NB4 (cell line): ENCODE measurements around the gene PRDX5.

Experiments
- MYC ChIP-seq: IDR thresholded peaks from 2 replicates; pipeline ENCODE4 v1.6.1; 2011; ENCODE audit warnings: low read depth, low read length
- POLR2A ChIP-seq: IDR thresholded peaks from 2 replicates; pipeline ENCODE4 v1.6.1; 2011; ENCODE audit warnings: mild to moderate bottlenecking; ENCODE audit not compliant: insufficient read length; ENCODE audit errors: extremely low read depth
- TF ChIP-seq, protein P1 (sequence below): IDR thresholded peaks from one replicate; pipeline ENCODE4 v1.5.1; 2012; ENCODE audit warnings: low read depth, low read length
- TF ChIP-seq, protein P2 (sequence below): IDR thresholded peaks from 2 replicates; pipeline ENCODE4 v1.6.1; 2011; ENCODE audit warnings: low read depth, low read length

DNA sequence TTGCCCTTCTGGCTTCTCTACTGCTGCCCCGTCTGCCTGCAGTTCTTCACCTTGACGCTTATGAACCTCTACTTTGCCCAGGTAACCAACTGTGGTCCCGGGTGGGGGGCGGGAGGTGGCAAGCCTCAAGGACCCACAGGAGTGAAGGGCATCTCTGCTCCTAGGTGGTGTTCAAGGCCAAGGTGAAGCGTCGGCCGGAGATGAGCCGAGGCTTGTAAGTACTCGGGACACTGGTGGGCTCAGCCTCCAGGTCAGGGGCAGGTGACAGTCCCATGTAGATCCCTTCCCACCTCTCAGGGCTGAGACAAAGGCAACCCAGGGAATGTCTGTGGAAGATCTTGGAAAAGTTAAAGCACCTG is 31.1 kb upstream of the PRDX5 start:
- no peak for TF ChIP-seq POLR2A
- TF ChIP-seq, protein P1, sequence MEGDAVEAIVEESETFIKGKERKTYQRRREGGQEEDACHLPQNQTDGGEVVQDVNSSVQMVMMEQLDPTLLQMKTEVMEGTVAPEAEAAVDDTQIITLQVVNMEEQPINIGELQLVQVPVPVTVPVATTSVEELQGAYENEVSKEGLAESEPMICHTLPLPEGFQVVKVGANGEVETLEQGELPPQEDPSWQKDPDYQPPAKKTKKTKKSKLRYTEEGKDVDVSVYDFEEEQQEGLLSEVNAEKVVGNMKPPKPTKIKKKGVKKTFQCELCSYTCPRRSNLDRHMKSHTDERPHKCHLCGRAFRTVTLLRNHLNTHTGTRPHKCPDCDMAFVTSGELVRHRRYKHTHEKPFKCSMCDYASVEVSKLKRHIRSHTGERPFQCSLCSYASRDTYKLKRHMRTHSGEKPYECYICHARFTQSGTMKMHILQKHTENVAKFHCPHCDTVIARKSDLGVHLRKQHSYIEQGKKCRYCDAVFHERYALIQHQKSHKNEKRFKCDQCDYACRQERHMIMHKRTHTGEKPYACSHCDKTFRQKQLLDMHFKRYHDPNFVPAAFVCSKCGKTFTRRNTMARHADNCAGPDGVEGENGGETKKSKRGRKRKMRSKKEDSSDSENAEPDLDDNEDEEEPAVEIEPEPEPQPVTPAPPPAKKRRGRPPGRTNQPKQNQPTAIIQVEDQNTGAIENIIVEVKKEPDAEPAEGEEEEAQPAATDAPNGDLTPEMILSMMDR, result no peak
- TF ChIP-seq MYC, result no peak
- TF ChIP-seq, protein P2, sequence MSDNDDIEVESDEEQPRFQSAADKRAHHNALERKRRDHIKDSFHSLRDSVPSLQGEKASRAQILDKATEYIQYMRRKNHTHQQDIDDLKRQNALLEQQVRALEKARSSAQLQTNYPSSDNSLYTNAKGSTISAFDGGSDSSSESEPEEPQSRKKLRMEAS, result no peak
